SK-N-SH (cell line): Measurements from ENCODE around the gene TEKT1.

Experiments used
- EP300 ChIP-seq, 2 experiments: IDR thresholded peaks; 2 replicates each; pipeline versions ENCODE4 v1.4.0 to v1.6.1; 2012; ENCODE audit warnings: borderline replicate concordance in 1 of 2, low read depth in 1 of 2, low read length in 1 of 2
- MXI1 ChIP-seq: IDR thresholded peaks from 2 replicates; pipeline ENCODE4 v1.6.1; 2012; ENCODE audit warnings: mild to moderate bottlenecking, low read depth, low read length, improper control_type of control experiment
- TF ChIP-seq, protein P1 (sequence below): fragments of 200-600 bp; sonication (generic); IDR thresholded peaks from 2 replicates; pipeline ENCODE4 v1.6.1; 2017; ENCODE audit warnings: antibody characterized with exemption, mild to moderate bottlenecking, moderate library complexity
- TF ChIP-seq, protein P2 (sequence below): IDR thresholded peaks from 2 replicates; pipeline ENCODE4 v1.4.0; 2012; ENCODE audit warnings: low read depth

DNA sequence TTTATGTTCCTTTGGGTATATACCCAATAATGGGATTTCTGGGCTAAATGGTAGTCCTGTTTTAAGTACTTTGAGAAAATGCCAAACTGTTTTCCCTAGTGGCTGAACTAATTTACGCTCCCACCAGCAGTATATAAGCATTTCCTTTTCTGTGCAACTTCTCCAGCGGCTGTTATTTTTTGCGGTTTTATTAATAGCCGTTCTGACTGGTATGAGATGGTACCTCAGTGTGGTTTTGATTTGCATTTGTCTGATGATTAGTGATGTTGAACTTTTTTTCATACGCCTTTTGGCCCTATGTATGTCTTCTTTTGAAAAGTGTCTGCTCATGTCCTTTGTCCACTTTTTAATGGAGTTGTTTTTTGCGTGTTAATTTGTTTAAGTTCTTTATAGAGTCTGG, 25.8 kb upstream of the TEKT1 start:
- TF ChIP-seq, protein P1, sequence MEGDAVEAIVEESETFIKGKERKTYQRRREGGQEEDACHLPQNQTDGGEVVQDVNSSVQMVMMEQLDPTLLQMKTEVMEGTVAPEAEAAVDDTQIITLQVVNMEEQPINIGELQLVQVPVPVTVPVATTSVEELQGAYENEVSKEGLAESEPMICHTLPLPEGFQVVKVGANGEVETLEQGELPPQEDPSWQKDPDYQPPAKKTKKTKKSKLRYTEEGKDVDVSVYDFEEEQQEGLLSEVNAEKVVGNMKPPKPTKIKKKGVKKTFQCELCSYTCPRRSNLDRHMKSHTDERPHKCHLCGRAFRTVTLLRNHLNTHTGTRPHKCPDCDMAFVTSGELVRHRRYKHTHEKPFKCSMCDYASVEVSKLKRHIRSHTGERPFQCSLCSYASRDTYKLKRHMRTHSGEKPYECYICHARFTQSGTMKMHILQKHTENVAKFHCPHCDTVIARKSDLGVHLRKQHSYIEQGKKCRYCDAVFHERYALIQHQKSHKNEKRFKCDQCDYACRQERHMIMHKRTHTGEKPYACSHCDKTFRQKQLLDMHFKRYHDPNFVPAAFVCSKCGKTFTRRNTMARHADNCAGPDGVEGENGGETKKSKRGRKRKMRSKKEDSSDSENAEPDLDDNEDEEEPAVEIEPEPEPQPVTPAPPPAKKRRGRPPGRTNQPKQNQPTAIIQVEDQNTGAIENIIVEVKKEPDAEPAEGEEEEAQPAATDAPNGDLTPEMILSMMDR, result no peak
- no peak for TF ChIP-seq MXI1
- TF ChIP-seq EP300 (IDR thresholded peaks at IDR 0.05; ENCODE audit: borderline replicate concordance in 1 of 2, low read depth in 1 of 2, low read length in 1 of 2), result no peak
- TF ChIP-seq, protein P2, sequence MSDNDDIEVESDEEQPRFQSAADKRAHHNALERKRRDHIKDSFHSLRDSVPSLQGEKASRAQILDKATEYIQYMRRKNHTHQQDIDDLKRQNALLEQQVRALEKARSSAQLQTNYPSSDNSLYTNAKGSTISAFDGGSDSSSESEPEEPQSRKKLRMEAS, result no peak
